WI38 (cell line): ENCODE measurements around the gene NLRP6.
A peak's percentile ranks its signal among the peaks of the same experiment; 100 is the strongest.

Source experiments
- H3K4me3 ChIP-seq: 2 replicates; pipeline ENCODE4 v1.5.1; 2011; ENCODE audit warnings: low read depth, mild to moderate bottlenecking, control low read depth, low read length
- CTCF ChIP-seq: IDR thresholded peaks from 2 replicates; pipeline ENCODE4 v1.5.1; 2012; ENCODE audit warnings: low read depth, mild to moderate bottlenecking, control low read depth, low read length

Gene NLRP6

GRCh38 chr11:312092-312816 is 34.0 kb downstream of the NLRP6 start:
- H3K4me3 ChIP-seq, result no peak overlapping the region
- no peak for TF ChIP-seq CTCF

DNA sequence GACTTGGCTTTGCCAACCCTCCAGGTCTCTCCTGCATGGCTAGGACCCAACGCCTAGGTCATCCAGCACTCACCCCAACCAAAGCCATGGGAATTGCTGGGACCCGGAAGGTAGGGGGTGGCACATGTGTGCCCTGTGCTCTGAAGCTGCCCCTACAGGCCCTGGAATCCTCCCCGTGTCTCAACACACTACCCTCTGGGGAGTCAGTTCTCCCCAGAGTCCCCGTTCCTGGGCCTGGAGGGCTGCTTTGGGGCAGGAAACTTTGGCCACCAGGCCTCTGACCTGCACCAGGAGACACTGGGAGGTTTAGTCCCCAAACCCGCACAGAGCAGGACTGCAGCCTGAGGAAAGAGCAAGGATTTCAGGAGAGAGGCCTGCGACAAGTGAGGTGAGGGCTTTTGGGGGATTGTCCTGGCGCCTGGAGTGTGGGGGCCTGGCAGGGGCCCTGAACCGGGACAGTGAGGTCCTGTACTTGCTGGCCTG is 35.1 kb downstream of the NLRP6 start:
- no peak for TF ChIP-seq CTCF

GRCh38 chr11:313787-314553 is 35.8 kb downstream of the NLRP6 start, which contains the start of gene IFITM1:
Gene IFITM1, plus strand, starts transcription at chr11:314040. Its CDS starts 131 bp downstream, at chr11:314171.
- H3K4me3 ChIP-seq, result peak within 1 kb of the TSS; percentile 67
- TF ChIP-seq CTCF, result no peak

More for the DNA sequence above, 35.1 kb downstream of the NLRP6 start:
- H3K4me3 ChIP-seq, result peak overlapping the region; percentile 67

- peak overlapping the region; percentile 67 for H3K4me3 ChIP-seq
Measured at GRCh38 chr11:314554-314875, 36.3 kb downstream of the NLRP6 start.

- peak overlapping the region; percentile 67 for H3K4me3 ChIP-seq
- TF ChIP-seq CTCF, result no peak
Measured at GRCh38 chr11:315051-315481, 36.9 kb downstream of the NLRP6 start.

GRCh38 chr11:315516-315994 is 37.3 kb downstream of the NLRP6 start:
- peak overlapping the region; percentile 67; the same call in 1 of the 2 replicates for H3K4me3 ChIP-seq
- no peak for TF ChIP-seq CTCF

DNA sequence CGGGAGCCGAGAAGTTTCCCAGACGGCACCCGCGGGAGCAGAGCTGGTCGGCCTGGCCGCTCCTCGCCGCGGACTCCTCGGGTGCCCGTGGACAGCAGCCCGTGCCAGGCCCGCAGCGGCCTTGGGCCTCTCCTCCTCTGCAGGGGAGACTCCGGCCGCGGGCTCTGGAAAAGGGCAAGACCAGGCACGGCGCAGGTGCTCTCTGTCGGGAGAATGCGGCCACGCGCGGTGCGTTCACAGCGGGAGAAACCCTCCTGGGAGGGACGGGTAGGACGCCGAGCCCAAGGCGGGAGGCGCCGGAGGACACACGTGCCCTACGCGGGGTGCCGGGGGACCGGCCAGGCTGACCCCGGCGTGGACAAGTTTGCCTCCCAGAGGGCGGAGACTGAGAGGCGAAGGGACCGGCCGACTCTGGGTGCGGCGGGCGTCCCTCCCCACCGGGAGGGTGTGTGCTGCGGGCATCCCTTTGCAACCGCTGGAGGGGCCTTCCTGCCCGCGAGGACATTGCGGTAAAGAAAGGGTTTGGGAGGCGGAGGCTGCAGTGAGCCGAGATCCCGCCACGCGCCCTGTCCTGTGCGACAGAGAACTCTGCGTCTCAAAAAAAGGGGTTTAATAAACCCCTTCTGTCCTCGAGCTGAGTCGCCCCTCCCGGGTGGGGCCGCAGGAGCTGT is 38.0 kb downstream of the NLRP6 start:
- H3K4me3 ChIP-seq, result no peak overlapping the region
- no peak for TF ChIP-seq CTCF
